HG03378 (cell line): ENCODE results near the gene TLR10.

ENCODE experiments used
- ATAC-seq: cut with Tn5 transposase; IDR thresholded peaks from one replicate; pipeline ENCODE4 v1.9.1; 2021; ENCODE audit warnings: mild to moderate bottlenecking, moderate library complexity; ENCODE audit not compliant: unreplicated experiment

TLR10 gene

DNA sequence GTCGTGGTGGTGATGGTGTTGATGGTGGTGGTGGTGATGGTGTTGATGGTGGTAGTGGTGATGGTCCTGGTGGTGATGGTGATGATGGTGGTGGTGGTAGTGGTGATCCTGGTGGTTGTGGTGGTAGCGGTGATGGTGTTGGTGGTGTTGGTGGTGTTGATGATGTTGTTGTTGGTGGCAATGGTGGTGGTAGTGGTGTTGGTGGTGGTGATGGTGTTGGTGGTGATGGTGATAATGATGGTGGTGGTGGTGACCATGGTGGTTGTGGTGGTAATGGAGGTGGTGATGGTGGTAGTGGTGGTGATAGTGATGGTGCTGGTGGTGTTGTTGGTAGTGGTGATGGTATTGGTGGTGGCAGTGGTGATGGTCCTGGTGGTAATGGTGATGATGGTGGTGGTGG lies 49.1 kb downstream of the TLR10 start:
- no peak for ATAC-seq

DNA sequence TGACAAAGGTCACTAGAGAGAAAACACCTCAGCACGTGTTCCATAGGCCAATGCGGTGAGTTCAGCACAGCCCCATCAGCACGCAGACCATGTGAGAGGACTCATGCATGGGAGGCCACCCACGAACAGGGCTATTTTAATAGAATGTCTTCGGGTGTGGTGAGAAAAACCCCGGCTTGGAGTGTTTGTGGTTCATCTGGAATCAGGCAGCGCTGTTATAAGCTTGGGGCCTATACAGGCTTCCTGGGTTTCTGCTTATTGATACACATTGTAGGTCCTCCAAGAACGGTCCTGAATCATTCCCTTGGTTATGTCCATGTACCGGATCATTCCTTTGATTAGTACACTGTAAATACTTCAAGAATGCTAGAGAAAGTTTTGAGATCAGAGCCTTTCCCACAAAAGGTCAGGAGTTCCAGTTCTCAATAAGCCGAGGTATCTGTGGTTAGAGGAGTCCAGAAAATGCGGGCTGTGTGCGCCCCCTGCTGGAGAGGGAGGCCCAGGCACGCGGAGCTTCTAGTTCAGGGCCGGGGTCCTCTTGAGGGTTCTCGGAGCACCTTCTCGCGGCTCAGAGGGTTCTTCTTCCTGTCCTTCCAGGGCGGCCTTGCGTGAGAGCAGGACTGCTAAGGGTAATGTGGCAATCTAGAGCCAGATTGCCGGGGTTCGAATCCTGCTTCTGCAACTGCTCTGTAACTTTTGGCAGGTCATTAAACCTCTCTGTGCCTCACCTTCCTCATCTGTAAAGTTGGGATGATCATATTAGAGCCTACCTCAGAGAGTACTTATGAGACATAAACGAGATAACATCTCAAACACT lies 51.8 kb downstream of the TLR10 start:
- peak; percentile 94 for ATAC-seq

DNA sequence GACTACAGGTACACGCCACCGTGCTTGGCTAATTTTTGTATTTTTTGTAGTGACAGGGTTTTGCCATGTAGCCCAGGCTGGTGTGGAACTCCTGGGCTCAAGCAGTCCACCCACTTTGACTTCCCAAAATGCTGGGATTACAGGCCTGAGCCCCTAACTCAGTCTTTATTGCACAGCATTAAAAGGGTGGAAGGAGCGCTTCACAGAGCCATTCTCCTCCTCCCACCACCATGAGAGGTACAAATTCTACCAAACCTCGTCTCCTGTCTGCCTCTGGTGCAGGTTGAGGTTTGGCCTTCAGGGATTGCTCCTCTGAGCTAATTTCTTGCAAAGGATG lies 52.3 kb downstream of the TLR10 start:
- no peak for ATAC-seq

DNA sequence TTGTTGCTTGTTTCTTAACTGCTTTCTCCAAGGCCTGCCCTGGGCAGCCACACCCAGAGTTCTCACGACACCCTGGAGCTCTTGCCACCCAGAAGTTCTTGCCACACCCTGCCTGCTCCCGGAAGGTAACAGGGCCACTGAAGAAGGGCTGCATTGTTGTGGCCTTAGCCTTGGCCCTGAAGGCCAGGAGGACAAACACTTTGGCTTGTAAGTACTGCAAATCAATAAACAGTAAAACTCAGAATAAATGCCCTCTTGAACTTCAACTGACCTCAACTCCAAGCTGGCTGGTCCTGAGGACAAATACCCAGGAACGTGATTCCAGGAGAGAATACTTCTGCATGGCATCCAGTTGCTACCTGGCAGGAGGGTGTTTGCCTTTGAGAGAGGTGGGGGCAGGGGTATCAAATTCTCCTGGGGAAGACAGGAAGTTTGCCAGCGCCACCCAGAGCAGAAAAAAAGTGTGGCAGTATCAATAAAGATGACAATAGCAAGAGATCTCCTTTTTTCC lies 54.1 kb downstream of the TLR10 start:
- no peak for ATAC-seq

DNA sequence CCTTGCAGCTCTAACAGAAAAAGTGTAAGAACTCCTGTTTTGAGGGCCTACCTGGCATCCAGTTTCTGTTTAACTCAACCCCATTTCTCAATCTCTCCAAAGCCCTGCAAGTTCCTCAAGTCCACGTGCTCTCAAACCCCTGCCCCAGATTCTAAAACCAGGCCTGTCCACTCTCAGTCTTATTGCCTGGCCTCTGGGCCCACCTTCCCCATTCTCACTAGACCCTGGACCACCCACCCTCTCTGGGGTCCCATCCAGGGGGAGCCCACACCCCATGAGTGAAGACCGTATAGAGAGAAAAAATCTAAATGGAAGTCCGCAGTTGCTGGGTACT lies 58.3 kb downstream of the TLR10 start:
- no peak for ATAC-seq

DNA sequence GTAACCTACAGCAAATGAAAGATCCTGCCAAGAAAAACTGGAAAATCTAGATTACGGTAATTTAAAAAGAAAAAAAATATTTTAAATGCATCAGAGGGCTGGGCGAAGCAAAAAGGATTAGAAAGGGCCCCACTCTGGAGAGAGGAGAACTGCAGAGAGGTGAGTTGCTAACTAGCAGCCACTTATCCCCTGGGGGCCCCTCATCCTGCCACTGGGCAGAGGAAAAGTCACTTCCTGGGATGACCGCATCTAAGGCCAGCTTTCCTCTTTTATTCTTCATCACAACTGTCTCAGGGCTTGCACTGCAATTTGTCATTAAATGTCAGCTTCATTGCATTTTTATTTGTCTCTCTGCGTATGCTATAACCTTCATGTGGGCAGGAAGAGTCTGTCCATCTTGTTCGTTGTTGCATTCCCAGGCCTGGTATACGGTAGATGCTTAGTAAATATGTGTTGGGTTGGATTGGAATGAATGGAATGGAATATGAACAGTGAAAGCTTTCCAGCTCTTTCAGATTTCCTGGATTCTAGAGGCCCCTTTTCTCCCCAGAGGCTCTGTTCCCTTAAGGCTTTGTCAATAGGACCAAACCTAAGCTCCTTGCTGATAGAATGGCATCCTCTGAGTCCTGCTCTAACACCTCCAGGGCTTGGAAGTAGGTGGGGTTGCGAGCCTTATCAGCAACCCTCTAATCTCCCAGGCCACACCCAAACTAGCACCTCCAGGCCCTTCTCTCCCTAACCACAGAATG lies 58.9 kb downstream of the TLR10 start:
- ATAC-seq = no peak

DNA sequence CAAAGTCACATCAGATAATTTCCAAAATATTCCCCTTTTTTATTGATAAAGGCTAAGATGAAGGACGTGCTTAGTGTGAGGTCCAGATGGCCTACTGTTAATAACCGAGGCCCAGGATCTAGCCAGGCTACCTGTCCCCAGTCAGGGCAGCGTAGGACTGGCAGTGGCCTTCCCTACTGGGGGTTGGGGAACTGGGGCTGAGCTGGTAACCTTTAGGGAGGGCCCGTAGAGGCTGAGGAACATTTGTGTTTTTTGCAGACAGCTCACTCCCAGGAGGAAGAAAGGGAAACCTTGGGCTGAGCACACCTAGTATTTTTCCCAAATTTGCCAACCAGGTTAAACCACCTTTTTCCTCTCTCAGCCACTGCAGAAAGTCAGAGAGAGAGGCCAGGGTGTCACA lies 59.7 kb downstream of the TLR10 start:
- no peak for ATAC-seq
